ENCODE data around the gene MRPL24. TPM values are rescaled to one million over a fixed set of nuclear protein-coding genes. Genes with fewer than 3 reads are reported as not detected.

MRPL24 gene
- 65.5 and 80.4 TPM in 2 replicates for polyA plus RNA-seq (2011; rRNA removed)
- polyA minus RNA-seq (2011; rRNA and poly(A)+ RNA removed) = 23.8 and 25.0 TPM in 2 replicates

DNA sequence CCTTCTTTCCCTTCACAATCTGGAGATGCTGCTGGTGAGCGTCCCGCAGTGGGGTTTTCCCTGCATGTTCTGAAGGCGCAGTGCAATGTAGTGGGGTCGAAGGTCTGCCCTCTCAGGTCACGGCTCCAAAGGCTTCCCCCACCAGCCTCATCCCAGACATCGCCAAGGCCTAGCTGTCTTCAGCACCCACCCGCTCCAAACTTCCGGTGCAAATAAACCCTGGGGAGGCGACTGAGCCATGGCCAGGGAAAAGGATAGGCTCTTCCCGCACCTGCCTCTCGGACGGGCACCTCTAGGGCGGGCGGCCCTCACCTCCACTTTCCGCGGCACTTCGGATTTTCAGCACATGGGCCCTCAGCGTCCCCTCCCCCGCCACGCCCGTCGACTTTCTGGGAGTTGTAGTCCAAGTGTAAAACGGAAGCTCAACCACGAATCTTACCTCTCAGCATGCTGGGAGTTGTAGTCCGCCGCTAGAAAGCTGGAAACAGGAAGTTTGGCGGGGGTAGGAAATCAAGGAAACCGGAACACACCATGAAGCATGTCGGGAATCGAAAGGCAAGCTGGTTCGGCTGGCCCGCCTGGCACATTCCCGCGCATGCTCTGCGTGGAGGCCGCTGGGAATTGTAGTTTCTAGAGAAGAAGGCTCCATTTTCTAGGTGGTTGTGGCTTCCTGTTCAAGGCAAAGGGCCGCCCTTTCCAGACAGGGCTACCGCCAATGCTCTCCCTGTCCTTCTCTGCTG, at the start of gene MRPL24:
Gene MRPL24, minus strand, starts transcription at position 348 of the 740 bp plus-strand sequence. CDS start 2,384 bp downstream, outside the sequence.
- Histone ChIP-seq H3K27me3 (ENCODE audit: control insufficient read depth, insufficient read depth, low read length) (no peaks in the 10 kb centered on the region), H3K4me3 (ENCODE audit: low read depth, low read length) (peak within 1 kb of the TSS; percentile 94), H3K9me3 (ENCODE audit: control insufficient read depth, insufficient read depth, low read length) (no peaks in the 10 kb centered on the region; the same call in 1 of the 2 replicates), H3K27ac (ENCODE audit: low read depth, low read length) (peak within 1 kb of the TSS; percentile 75)
- POLR2A ChIA-PET = interaction anchor here (0.6 to 3.1 kb wide), 7 partner anchors 10 to 38 kb away, joined by 3 to 26 read pairs (median 7); partner anchors contain the start of genes HDGF, ISG20L2, METTL25B and PRCC
- peak; percentile 98 for DNase-seq (ENCODE audit: low read depth, low spot score)
- CTCF ChIA-PET = interaction anchor here (0.8 to 1.6 kb wide), 6 partner anchors 15 to 187 kb away, joined by 3 to 13 read pairs (median 4); no protein-coding TSS in a partner anchor
- no peak for TF ChIP-seq CTCF (IDR thresholded peaks at IDR 0.05; ENCODE audit: low read depth, low read length)

GRCh38 chr1:156789621-156790318, 48.9 kb upstream of the MRPL24 start:
- no peak for DNase-seq (ENCODE audit: low read depth, low spot score)
- CTCF ChIA-PET = no interaction called here
- Histone ChIP-seq H3K27ac (ENCODE audit: low read depth, low read length) (no peak overlapping the region), H3K27me3 (ENCODE audit: control insufficient read depth, insufficient read depth, low read length) (no peaks in the 10 kb centered on the region), H3K9me3 (ENCODE audit: control insufficient read depth, insufficient read depth, low read length) (no peaks in the 10 kb centered on the region), H3K4me3 (ENCODE audit: low read depth, low read length) (no peak overlapping the region)
- TF ChIP-seq CTCF (IDR thresholded peaks at IDR 0.05; ENCODE audit: low read depth, low read length) = no peak
- POLR2A ChIA-PET = no interaction called here

DNA sequence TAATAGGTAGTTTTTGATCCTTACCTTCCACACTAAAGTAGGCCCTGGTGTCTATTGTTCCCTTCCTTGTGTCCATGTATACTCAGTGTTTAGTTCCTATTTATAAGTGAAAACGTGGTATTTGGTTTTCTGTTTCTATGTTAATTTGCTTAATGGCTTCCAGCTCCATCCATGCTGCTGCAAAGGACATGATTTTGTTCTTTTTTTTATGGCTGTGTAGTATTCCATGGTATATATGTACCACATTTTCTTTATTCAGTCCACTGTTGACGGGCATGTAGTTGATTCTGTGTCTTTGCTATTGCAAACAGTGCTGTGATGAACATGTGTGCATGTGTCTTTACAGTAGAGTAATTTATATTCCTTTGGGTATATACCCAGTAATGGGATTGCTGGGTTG, 47.2 kb upstream of the MRPL24 start:
- no peak overlapping the region for H3K4me3 ChIP-seq (ENCODE audit: low read depth, low read length)
- no peaks in the 10 kb centered on the region for H3K27me3 ChIP-seq (ENCODE audit: control insufficient read depth, insufficient read depth, low read length)
- ChIA-PET POLR2A (interaction anchor here (0.6 kb wide), 1 partner anchor 45 kb away, joined by 3 read pairs; no protein-coding TSS in a partner anchor), CTCF (interaction anchor here (0.9 to 2.7 kb wide), 4 partner anchors 9 to 102 kb away, joined by 3 to 9 read pairs (median 4); no protein-coding TSS in a partner anchor)
- no peak overlapping the region for H3K27ac ChIP-seq (ENCODE audit: low read depth, low read length)
- no peaks in the 10 kb centered on the region for H3K9me3 ChIP-seq (ENCODE audit: control insufficient read depth, insufficient read depth, low read length)
- TF ChIP-seq CTCF (IDR thresholded peaks at IDR 0.05; ENCODE audit: low read depth, low read length) = no peak
- no peak for DNase-seq (ENCODE audit: low read depth, low spot score)

- no peak for TF ChIP-seq CTCF (IDR thresholded peaks at IDR 0.05; ENCODE audit: low read depth, low read length)
- Histone ChIP-seq H3K27ac (ENCODE audit: low read depth, low read length) (no peak overlapping the region), H3K9me3 (ENCODE audit: control insufficient read depth, insufficient read depth, low read length) (no peaks in the 10 kb centered on the region), H3K27me3 (ENCODE audit: control insufficient read depth, insufficient read depth, low read length) (no peaks in the 10 kb centered on the region), H3K4me3 (ENCODE audit: low read depth, low read length) (no peak overlapping the region)
- DNase-seq (ENCODE audit: low read depth, low spot score) = no peak
- CTCF ChIA-PET = interaction anchor here (2.7 kb wide), 1 partner anchor 10 kb away, joined by 9 read pairs; no protein-coding TSS in a partner anchor
- POLR2A ChIA-PET = no interaction called here
Observed at GRCh38 chr1:156786640-156787039, 45.8 kb upstream of the MRPL24 start.

All from AG04450 (cell line).